ENCODE results near the gene CARS1.

The CARS1 gene

DNA sequence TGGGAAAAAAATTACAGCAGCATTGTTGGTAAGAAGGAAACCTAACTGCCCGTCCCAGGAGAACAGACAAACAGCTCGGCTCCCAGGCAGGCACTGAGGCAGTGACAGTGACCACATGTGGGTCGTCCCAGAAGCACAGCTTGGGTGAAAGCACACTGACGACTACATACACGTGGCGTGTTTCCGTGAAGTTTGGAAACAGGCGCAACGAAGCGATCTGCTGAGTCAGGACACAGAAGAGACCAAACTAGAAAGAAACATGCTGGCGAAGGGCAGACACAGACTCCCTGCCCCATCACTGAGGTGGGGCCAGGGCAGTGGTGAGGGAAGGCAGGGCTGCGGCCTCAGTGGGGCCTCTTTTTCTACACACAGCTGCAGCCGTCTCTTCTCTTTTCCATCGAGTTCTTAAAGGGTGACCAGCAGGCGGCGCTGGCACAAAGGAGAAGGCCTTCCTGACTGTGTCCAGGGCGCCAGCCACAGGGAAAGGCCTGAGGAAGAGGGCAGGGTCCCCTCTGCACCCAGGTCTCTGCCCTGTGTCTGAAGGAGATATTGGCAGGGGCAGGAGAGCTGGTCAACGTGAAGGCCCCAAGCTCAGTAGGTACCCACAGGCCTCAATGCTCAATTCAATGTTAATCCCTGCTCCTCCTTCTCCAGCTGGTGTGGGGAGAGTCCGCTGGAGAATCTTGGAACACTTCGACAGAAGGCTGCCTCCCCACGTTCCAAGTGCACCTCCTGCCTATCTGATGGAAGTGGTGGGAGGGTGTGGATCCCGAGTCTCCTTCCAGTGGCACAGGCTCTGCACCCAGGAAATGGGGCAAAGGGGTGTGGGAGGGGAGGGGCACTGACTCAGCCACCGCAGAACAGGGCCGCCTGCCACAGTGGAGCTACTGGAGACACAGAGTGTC is 19.9 kb downstream of the CARS1 start:
- DNase-seq, result no peak

DNA sequence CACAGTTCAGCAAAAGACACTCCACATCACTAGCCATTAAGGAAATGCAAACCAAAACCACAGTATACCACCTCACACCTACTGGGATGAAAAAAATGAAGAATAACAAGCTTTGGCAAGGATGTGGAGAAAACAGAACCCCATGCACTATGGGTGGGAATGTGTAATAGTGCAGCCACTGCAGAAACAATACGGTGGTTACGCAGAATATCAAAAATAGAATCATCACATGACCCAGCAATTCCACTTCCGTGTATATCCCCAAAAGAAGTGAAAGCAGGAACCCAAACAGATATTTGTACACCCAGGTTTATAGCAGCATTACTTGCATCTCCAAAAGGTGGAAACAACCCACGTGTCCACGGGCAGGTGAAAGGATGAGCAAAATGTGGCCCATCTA is 20.8 kb downstream of the CARS1 start:
- no peak for DNase-seq

DNA sequence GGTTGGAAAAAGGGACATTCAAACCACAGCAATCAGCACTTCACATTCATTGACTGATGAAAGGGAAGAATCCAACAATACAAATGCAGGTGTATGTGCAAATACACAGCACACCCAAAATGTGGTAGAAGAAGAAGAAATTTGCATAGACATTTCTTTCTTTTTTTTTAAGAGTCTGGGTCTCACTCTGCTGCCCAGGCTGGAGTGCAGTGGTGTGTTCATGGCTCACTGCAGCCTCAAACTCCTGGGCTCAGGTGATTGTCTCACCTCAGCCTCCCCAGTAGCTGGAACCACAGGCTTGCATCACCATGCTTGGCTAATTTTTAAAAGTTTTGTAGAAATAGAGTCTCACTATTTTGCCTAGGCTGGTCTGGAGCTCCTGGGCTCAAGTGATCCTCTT is 21.9 kb downstream of the CARS1 start:
- no peak for DNase-seq

DNA sequence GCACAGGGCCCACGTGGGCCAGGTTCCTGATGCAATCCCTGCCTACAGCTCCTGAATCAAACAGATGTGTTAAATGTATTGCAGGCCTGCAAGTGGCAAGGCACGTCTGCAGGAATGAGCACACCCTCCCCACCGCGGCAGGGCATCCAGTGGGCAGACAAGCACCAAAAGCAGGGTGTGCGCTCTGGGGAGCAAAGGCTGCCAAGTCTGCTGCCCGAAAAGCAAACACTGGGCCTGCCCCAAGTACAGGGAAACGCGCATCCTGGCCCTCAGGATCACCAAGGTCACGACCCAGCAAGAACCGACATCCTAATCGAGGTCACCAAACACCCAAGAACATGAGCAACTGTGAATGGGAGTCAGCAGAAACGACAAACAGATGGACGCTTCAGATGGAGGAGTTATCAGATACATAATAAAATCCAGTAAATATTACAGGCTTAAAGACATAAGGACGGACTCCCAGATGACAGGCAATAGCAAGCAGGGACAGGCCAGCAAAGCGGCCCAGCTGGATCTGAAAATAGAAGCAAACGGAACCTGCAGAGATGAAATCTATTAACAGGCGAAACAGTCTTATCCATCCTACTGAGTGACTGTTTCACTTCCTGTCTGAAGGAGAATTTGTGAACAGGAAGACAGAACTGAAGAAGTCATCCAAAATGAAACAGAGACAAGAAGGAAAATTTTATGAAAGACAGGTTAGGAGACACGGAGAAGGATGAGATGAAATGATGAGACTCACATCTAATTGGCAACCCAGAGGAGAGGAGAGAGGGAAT is 26.7 kb downstream of the CARS1 start:
- DNase-seq, result no peak

DNA sequence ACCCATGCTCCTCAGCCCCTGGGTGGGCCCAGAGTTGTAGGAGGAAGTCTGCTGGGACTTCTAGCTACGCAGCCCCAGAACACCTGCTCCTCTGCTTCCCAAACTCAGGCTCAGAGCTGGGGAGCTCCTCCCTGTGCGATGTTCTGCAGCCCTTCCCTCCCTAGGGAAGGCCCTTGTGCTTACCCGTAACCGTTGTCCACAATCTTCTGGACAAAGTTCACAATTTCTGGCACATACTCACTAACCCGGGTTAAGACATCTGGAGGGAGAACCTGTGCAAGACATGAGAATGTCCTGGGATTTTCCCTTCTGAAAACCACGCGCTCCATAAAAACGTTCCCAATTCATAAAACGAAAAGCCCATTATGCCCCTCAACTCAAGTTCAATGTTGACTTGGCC is 28.4 kb downstream of the CARS1 start:
- DNase-seq, result no peak

DNA sequence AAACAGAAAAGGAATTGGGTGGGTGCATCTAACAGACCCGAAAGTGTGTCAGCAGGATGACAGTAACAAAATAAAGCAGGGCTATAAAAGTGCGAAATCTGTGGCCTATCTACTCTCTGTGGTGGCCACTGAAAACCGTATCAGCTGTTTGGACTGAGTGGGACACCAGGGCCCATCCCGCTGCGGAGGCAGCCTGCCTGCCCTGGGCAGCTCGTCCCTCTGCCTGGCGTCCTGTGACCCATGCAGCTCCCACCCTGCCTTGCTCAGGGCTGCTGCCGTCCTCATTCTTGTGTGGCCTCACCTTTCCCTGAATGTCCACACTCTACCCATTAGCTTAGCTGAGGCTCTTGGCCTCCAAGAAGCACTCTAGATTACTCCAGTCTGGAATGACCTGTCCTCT is 30.4 kb downstream of the CARS1 start:
- DNase-seq, result no peak

DNA sequence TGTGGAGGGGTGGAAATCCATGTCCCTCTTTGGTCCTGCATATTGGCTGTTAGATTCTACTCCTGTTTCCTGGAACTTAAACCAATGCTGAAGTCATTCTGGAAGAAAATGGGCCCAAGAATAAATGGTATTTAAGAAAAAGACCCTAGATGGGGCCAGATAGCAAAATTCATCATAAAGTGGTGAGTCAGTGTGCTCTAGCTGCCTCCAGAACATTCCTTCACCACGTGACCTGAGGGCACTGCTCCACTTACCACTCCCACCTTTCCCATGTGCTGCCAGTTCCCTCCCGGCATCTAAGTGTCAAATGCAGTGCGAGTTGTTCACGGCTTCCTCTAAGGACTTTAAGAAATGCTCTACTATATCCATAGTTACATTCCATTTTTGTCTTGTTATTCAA is 34.2 kb downstream of the CARS1 start:
- no peak for DNase-seq

DNA sequence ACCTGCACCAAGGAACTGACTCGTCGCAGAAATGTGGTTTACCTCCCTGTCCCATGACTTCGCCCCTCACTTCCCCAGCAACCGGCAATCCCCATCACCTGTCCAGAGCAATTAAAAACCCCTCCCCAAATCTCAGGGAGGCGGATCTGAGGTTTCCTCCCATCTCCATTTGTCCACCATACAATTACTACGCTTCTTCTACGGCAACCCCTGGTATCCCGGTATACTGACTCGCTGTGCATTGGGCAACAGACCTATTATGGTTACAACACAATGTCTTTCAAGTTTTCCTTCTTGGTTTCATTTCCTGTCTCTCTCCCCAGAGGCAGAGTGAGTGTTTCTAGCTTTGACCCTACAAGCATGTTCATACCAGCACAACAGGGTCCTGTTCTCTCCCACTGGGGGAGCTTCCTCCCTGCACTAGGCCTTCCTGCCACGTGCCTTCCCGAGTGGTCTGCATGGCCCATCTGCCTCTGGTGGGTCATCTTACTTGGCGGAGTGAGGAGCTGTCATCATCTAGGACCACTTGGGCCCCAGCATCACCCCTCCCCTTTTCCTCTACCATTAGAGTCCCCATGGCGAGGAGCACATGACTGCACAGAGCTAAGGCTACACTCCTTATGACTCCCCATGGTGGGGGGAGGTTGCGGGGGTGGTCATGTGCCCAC is 34.8 kb downstream of the CARS1 start:
- no peak for DNase-seq

DNA sequence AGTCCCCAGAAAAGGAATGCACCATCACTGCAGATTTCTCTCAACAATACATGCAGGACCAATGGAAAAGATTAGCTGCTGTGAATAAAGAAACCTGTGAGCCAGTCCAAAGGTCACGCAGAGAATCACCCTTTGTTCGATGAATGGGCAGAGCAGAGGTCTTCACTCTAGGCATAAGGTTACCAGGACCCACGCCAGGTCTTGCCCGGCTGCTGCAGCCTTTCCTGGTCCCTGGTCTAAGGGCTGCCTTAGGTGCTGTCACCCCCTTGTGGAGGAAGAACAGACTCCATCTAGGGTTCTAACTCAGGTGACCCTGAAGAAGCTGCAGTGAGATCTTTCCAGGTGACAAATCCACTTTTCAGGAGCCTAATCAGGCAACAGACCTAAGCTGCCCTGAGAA is 36.1 kb downstream of the CARS1 start:
- no peak for DNase-seq

DNA sequence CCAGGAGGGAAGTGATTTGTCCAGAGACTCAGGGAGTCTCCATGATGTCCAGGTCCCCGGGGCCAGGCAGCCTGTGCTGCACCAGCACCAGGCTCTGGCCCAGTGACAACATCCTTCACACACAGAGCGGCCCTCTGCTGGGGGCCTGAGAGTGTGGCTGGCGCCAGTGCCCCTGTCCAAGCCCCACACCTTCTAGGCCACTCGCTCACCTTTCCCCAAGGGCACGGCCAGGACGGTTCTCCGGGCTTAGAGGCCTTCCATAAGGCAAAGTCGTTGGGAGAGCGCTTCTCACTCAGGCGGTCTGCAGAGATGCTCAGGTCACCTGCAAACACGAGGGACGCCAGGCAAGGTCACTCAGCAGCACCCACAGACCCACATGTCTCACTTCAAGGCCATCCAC is 37.2 kb downstream of the CARS1 start:
- no peak for DNase-seq

DNA sequence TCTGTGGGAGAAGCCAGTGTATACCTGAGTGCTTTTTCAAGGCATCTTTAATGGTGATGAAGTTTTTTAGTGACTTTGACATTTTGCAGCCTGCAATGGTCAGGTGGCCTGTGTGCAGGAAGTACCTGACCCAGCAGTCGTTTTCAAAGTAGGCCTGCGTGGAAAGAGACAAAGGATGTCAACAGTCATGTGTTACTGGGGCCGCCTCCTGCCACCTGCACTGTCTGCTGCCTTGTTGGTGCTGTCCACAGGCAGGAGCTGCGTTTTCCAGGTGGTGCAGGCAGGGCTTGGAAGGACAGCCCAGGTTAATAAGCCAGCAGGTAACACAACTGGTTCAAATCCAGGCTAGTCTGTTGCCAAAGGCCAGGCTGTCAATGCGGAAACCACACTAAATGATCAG is 38.6 kb downstream of the CARS1 start:
- DNase-seq, result no peak

DNA sequence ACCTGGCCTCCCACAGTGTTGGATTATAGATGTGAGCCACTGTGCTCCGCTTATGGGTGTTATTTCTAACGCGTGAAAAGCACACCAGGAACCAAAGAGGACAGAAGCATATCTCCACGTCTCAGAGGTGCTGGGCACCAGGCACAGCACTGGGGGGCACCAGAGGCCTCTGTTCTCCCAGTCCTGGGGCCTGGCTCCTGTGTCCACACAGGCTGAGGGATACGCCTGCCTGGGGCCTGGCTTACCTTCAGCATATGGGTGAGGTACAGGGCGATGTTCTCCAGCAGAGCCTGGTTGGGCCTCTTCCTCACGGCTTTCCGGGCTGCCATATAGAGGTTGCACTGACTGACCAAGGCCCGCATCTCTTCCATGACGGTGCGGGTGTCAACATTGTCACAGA is 40.4 kb downstream of the CARS1 start:
- no peak for DNase-seq

DNA sequence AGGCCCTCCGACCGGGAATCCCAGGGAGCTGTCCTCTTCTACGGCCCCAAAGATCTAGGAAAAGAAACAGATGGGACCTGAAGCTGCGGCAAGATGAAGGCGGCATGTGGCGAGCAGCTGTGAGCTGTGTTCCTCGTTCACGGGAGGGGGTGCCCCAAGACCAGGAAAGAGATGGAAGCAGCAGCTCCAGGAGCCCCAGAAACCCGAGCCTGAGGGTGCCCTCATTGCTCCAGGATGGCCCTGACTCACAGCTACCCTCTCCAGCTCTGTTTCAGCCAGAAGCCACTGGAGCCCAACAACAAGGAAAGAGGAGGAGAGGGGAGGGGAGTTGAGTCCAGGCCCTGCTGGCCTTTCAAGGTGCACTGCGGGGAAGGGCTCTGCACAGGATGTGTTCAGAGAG is 41.4 kb downstream of the CARS1 start:
- no peak for DNase-seq

DNA sequence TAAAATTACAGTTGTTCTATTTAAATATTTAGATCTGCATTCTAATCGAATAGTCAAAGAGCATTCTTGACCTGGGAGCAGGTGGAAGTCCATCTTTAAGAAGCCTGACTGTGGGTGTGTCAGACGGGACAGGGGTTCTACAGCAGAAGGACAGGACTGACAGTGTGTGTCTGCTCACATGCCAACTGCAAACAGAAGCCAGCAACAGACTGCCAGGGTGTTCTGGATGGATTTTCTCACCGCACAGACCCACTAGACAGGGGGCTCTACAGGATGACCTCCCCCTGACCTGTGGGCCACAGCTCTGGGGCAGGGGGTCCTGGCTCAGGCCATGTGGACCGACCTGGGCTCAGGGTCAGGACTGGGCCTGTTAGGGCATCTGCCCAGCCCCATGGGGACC is 42.3 kb downstream of the CARS1 start:
- no peak for DNase-seq

DNA sequence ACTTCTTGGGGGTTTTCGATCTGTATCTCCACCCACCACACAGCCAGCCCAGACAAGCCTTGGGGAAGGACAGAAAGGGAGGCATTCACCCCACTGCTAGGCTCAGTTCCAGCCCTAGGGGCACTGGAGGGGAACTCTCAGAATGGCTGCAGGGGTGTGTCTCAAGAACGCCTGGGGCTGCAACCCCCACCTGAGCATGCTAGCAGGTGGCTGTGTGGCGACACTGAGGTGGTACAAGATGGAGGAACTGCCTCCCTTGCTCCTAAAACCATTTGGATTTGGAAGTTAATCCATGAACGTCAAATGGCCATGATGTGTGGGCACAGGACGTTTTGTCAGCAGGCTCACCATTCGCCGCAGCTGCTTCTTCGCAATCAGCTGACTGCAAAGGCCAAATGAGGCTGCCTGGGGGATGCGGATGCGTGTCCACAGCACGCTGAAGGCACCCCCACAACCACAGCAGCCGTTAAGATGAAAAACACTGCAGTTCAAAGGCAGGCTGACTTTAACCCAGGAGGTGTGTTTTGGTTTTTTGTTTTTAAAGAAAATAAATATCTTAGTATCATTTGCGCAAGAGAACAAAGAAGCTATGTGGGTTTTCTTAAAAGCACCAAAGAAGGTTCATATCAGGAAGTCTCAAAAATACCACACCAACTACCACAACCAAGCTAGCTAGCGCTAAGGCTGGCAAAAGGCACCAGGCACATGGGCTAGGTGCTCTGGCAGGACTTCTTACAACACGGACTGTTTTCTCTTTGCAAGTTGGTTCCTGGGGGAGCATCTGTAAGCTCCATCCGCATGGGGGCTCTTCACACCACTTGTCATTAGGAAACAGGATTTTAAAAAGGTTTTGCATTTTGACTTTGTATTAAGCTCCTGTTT is 42.9 kb downstream of the CARS1 start:
- DNase-seq, result no peak

DNA sequence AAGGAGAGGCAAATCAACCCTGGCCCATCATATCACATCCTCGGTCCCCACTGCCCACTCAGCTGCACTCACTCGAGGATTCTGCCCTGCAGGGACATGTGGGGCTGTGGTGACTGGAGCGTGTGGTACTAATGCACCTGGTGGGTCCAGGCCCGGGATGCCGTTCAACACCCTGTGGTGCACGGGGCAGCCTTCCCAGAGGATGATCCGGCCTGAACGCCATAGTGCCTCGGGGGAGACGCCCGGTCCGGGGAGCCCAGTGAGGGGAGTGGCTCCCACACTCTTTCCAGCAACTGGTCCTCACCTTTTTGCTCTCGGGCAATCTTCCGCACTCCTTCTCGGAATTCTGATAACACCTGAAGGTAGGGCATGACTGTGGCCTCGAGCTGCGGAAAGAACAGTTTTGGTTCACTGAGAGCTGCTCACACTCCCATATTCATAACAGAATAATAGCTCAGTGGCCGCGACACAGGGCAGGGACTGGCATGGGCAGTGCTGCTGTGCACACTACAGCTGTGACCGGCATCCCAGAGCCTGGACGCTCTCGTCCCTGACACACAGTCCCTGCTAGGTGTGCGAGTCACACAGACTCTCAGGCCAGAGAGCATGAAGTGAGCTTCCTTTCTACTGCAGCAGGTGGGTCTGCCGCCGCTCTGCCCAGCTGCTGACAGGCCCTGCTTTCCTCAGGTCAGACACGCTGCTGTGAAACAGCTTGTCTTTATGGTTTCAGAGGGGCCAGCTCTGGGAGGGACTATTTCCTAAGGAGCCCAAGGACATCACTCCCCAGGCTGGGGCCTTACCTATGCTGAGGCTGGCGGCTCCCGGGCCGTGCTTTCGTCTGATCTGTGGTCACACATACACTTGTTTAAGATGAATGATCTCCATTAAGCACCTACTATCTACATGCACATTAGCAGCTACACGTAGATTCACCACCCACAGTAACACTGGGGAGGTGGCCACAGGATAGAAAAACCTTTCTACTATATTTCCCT is 45.0 kb downstream of the CARS1 start:
- DNase-seq, result no peak

DNA sequence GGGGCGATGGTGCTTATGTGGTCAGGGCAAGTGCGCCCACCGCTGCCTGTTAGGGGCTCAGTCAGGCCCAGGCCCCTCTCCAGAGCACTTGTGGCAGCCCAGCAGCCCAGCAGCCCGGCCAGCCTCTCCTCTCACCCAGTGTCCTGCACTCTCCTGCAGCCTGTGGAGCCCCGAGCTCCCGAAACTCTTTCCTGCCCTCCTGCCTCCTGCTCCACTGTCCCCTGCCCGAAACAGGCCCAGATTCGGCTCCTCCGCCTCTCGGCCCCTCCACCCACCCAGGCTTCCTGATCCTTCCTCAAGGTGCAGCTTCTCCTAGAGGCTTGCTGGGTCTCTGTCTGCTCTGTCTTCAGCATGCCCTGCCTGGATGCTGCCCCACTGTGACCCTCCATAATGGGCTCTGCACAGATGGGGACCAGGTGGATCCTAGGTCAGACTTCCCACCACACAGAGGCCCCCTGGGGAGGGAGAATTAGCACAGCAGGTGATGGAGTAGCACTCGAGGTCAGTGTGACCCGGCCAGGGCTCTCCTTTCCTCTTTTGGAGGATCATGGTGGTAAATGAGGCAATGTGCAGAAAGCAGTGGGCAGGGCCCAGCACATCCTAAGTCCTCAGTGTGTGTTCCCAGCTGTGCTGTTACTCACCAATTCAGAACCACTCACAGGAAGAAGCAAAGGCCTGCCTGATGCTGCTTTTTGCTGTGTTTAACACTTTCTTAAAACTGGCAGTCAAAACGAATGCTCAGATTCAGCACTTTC is 46.5 kb downstream of the CARS1 start:
- DNase-seq, result no peak

DNA sequence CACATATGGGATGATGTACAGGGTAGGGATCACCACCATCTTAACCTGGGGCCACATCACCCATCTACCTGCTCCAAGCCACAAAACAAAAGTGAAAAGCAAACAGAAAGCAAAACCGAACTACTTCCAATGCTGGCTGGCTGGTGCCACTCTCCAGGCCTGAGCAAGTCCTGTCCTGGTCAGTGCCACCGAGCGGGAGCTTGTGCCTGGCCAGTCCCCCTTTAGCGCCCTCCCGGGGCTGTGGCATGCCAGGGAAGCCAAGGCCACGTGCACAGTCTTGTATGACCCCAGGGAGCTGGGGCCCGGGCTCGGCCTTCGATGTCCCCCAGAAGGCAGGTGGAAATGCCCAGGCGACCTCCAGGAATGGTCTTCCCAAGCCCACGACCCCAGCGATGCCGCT is 47.2 kb downstream of the CARS1 start:
- DNase-seq, result no peak

DNA sequence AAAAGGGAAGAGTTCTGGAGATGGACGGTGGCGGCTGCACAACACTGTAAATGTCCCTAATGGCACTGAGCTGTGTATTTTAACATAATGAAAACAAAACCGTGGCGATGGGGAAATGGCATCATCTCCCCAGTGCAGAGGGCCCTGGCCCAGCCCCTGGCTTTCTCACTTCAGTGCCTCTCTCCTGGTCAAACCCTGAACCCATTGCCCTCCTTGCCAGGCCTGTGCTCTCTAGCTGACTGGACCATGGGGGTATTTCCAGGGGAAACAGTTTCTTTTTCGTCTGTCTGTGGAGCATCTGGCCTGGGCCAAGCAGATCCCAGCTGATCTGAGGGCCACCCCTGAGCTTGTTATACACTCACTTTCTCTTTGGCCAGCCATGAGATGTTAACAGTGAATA is 47.7 kb downstream of the CARS1 start:
- DNase-seq, result no peak

DNA sequence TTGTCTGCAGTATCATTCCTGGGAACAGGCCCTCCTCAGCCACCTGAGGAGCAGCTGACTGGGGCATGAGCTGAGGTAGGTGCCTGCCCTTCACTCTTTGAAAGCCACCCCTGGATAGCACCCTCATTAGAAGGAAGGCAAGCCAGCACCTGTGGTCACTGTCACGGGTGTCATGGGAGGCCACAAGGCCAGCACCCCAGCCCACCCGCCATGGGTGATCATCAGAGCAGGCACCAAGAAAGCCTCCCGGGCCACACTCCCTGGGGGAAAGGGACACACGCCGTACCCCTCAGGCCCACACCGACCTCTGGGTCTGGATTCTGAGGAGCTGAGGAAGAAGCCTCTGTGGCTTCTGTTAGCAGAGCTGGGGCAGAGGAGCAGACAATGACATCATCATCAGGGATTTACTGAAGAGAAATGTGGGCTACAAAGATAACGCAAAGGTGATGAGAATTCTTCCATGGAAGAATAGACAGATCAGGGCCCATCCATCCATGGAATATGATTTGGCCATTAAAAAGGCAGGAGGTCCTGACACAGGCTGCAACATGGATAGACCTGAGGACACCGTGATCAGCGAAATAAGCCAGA is 48.4 kb downstream of the CARS1 start:
- no peak for DNase-seq

All from NCI-H187 treated with DMSO at 0.1 percent for 48 hours (cell line).